ENCODE data around the gene PKD2. TPM values are rescaled to one million over a fixed set of nuclear protein-coding genes. Genes with fewer than 3 reads are reported as not detected.
A peak's percentile ranks its signal among the peaks of the same experiment; 100 is the strongest.

The PKD2 gene
- total RNA-seq: 10 to 100 TPM; 19.0 to 40.3 TPM

- TF ChIP-seq POLR2A (IDR thresholded peaks at IDR 0.05) (peak; percentile 68), CTCF (IDR thresholded peaks at IDR 0.05) (no peak), POLR2AphosphoS5 (IDR thresholded peaks at IDR 0.05) (no peak)
- Histone ChIP-seq H3K4me1 (replicated peaks) (no peaks in the 10 kb centered on the region), H3K36me3 (no peaks in the 10 kb centered on the region), H3K27me3 (replicated peaks; ENCODE audit: insufficient read depth) (no peaks in the 10 kb centered on the region), H3K27ac (peak within 1 kb of the TSS; percentile 80 to 81), H3K4me3 (peak within 1 kb of the TSS; percentile 72 to 86), H3K9me3 (no peaks in the 10 kb centered on the region)
- DNase-seq (ENCODE audit: low spot score): peak; percentile 76
- intact Hi-C loops (cut with DNase I): loop anchor here (10.0 kb wide), 1 partner anchor 517 kb away; the partner anchor contains the start of gene PYURF
- 1% methylated on average over 62 of the region's 116 CpGs for WGBS
Measured at GRCh38 chr4:88007304-88008121, at the start of gene PKD2. Gene PKD2 (plus strand): TSS chr4:88007635. CDS start chr4:88007734, 99 bp downstream.

- Histone ChIP-seq H3K9me3 (no peaks in the 10 kb centered on the region), H3K36me3 (no peaks in the 10 kb centered on the region), H3K27me3 (replicated peaks; ENCODE audit: insufficient read depth) (no peaks in the 10 kb centered on the region), H3K4me1 (replicated peaks) (no peaks in the 10 kb centered on the region), H3K27ac (no peak overlapping the region), H3K4me3 (no peak overlapping the region)
- intact Hi-C loops (cut with DNase I): no loop called here
- WGBS: 71% methylated on average over 1 of the region's 1 CpG
- TF ChIP-seq POLR2A (IDR thresholded peaks at IDR 0.05): no peak
- no peak for TF ChIP-seq CTCF (IDR thresholded peaks at IDR 0.05)
- no peak for TF ChIP-seq POLR2AphosphoS5 (IDR thresholded peaks at IDR 0.05)
- DNase-seq (ENCODE audit: low spot score): no peak
Measured at GRCh38 chr4:87961993-87962392, 45.4 kb upstream of the PKD2 start.

- no peak overlapping the region for H3K4me3 ChIP-seq
- H3K27ac ChIP-seq: no peak overlapping the region
- TF ChIP-seq POLR2AphosphoS5 (IDR thresholded peaks at IDR 0.05) (no peak), POLR2A (IDR thresholded peaks at IDR 0.05) (no peak), CTCF (IDR thresholded peaks at IDR 0.05) (no peak)
- H3K36me3 ChIP-seq: no peaks in the 10 kb centered on the region
- no peaks in the 10 kb centered on the region for H3K9me3 ChIP-seq
- intact Hi-C loops (cut with DNase I): no loop called here
- 72% methylated on average over 5 of the region's 5 CpGs for WGBS
- H3K4me1 ChIP-seq (replicated peaks): no peaks in the 10 kb centered on the region
- no peaks in the 10 kb centered on the region for H3K27me3 ChIP-seq (replicated peaks; ENCODE audit: insufficient read depth)
- no peak for DNase-seq (ENCODE audit: low spot score)
Measured at GRCh38 chr4:87962398-87963146, 44.9 kb upstream of the PKD2 start.

GRCh38 chr4:87965501-87965975 is 41.9 kb upstream of the PKD2 start:
- WGBS: 95% methylated on average over 19 of the region's 21 CpGs
- TF ChIP-seq POLR2A (IDR thresholded peaks at IDR 0.05) (no peak), POLR2AphosphoS5 (IDR thresholded peaks at IDR 0.05) (no peak), CTCF (IDR thresholded peaks at IDR 0.05) (no peak)

More at GRCh38 chr4:87965501-87965975, 41.9 kb upstream of the PKD2 start:
- intact Hi-C loops (cut with DNase I): no loop called here
- Histone ChIP-seq H3K4me3 (no peak overlapping the region), H3K36me3 (no peaks in the 10 kb centered on the region), H3K4me1 (replicated peaks) (no peaks in the 10 kb centered on the region), H3K27me3 (replicated peaks; ENCODE audit: insufficient read depth) (no peaks in the 10 kb centered on the region), H3K27ac (no peak overlapping the region), H3K9me3 (no peaks in the 10 kb centered on the region)
- no peak for DNase-seq (ENCODE audit: low spot score)
